ENCODE data around the gene KAZN.

DNA sequence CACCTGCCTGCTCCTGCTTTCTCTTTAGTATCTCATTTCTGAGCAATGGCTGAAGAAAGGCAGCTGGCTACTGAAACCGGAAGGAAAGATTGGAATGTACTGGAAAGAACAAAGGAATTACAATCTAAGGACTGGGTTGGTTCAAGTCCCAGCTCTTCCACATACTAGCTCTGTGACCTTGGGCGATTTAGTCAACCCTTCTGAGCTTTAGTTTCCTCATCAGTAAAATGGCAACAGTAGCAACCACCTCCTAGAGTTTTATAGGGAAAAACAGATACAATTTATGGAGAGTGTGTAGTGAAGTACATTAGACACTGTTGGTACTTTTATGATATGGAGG is 158.8 kb downstream of the KAZN start:
- TF ChIP-seq GABPA (IDR thresholded peaks at IDR 0.05; ENCODE audit: borderline replicate concordance, insufficient read depth, low read length), result no peak
- TF ChIP-seq SUZ12 (IDR thresholded peaks at IDR 0.05; ENCODE audit: low read length), result no peak
- TF ChIP-seq KDM5A (IDR thresholded peaks at IDR 0.05; ENCODE audit: low read length), result no peak
- TF ChIP-seq, protein P1, sequence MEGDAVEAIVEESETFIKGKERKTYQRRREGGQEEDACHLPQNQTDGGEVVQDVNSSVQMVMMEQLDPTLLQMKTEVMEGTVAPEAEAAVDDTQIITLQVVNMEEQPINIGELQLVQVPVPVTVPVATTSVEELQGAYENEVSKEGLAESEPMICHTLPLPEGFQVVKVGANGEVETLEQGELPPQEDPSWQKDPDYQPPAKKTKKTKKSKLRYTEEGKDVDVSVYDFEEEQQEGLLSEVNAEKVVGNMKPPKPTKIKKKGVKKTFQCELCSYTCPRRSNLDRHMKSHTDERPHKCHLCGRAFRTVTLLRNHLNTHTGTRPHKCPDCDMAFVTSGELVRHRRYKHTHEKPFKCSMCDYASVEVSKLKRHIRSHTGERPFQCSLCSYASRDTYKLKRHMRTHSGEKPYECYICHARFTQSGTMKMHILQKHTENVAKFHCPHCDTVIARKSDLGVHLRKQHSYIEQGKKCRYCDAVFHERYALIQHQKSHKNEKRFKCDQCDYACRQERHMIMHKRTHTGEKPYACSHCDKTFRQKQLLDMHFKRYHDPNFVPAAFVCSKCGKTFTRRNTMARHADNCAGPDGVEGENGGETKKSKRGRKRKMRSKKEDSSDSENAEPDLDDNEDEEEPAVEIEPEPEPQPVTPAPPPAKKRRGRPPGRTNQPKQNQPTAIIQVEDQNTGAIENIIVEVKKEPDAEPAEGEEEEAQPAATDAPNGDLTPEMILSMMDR (IDR thresholded peaks at IDR 0.05; ENCODE audit: control extremely low read depth in 1 of 3, insufficient read depth in 1 of 3, low read depth in 1 of 3, low read length in 3 of 3), result no peak
- TF ChIP-seq EP300 (IDR thresholded peaks at IDR 0.05; ENCODE audit: borderline replicate concordance in 1 of 2, low read depth in 2 of 2, low read length in 2 of 2), result no peak
- TF ChIP-seq, protein P2, sequence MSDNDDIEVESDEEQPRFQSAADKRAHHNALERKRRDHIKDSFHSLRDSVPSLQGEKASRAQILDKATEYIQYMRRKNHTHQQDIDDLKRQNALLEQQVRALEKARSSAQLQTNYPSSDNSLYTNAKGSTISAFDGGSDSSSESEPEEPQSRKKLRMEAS (IDR thresholded peaks at IDR 0.05), result no peak
- TF ChIP-seq TAF1 (IDR thresholded peaks at IDR 0.05; ENCODE audit: low read depth, low read length), result no peak
- TF ChIP-seq YY1 (IDR thresholded peaks at IDR 0.05; ENCODE audit: low read depth, low read length), result no peak
- no peak for TF ChIP-seq ASH2L (IDR thresholded peaks at IDR 0.05; ENCODE audit: low read length)
- TF ChIP-seq, protein P3, sequence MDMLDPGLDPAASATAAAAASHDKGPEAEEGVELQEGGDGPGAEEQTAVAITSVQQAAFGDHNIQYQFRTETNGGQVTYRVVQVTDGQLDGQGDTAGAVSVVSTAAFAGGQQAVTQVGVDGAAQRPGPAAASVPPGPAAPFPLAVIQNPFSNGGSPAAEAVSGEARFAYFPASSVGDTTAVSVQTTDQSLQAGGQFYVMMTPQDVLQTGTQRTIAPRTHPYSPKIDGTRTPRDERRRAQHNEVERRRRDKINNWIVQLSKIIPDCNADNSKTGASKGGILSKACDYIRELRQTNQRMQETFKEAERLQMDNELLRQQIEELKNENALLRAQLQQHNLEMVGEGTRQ (IDR thresholded peaks at IDR 0.05; ENCODE audit: low read length), result no peak
- TF ChIP-seq POLR2AphosphoS5 (IDR thresholded peaks at IDR 0.05; ENCODE audit: low read depth, low read length), result no peak
- no peak for TF ChIP-seq SIRT6 (IDR thresholded peaks at IDR 0.05; ENCODE audit: low read length)
